GM12878 (cell line): ENCODE data around the gene SHC4. TPM values are rescaled to one million over a fixed set of nuclear protein-coding genes. Genes with fewer than 3 reads are reported as not detected.

Source experiments
- CBX5 ChIP-seq: sonication (generic); IDR thresholded peaks from 2 replicates; pipeline ENCODE4 v1.6.1; 2016; ENCODE audit warnings: low read depth, moderate library complexity, mild to moderate bottlenecking, inconsistent platforms
- CEBPB ChIP-seq, 2 experiments: fragments of 150-350 bp in 1 of 2; IDR thresholded peaks; 2 replicates each; pipeline ENCODE4 v1.6.1; 2012 to 2014; ENCODE audit warnings: low read depth in 2 of 2, low read length in 2 of 2, borderline replicate concordance in 1 of 2, inconsistent platforms in 1 of 2
- HDAC2 ChIP-seq: fragments of 200-600 bp; sonication (generic); IDR thresholded peaks from 2 replicates; pipeline ENCODE4 v1.6.1; 2017
- HDGF ChIP-seq: fragments of 450-650 bp; IDR thresholded peaks from 2 replicates; pipeline ENCODE4 v1.6.1; 2016; ENCODE audit warnings: antibody characterized with exemption
- KLF5 ChIP-seq: fragments of 450-650 bp; IDR thresholded peaks from 2 replicates; pipeline ENCODE4 v1.6.1; 2014; ENCODE audit warnings: mild to moderate bottlenecking; ENCODE audit not compliant: partially characterized antibody
- LARP7 ChIP-seq: fragments of 450-650 bp; IDR thresholded peaks from 2 replicates; pipeline ENCODE4 v1.6.1; 2017; ENCODE audit warnings: mild to moderate bottlenecking
- MAX ChIP-seq: IDR thresholded peaks from 2 replicates; pipeline ENCODE4 v1.6.1; 2012; ENCODE audit warnings: low read depth, low read length, improper control_type of control experiment
- MEF2B ChIP-seq: fragments of 450-650 bp; IDR thresholded peaks from 2 replicates; pipeline ENCODE4 v1.6.1; 2018; ENCODE audit warnings: mild to moderate bottlenecking, moderate library complexity; ENCODE audit not compliant: partially characterized antibody, poor library complexity, severe bottlenecking
- MYB ChIP-seq: fragments of 150-350 bp; IDR thresholded peaks from 2 replicates; pipeline ENCODE4 v1.6.1; 2014; ENCODE audit warnings: mild to moderate bottlenecking, low read depth, low read length, borderline replicate concordance
- NFIC ChIP-seq: IDR thresholded peaks from 2 replicates; pipeline ENCODE4 v1.6.1; 2012; ENCODE audit warnings: low read depth, mild to moderate bottlenecking, inconsistent platforms, low read length, moderate library complexity
- RB1 ChIP-seq: fragments of 450-650 bp; formaldehyde crosslinking; IDR thresholded peaks from 2 replicates; pipeline ENCODE4 v1.6.1; 2017; ENCODE audit warnings: mild to moderate bottlenecking, borderline replicate concordance
- SIX5 ChIP-seq: IDR thresholded peaks from 2 replicates; pipeline ENCODE4 v1.6.1; 2011; ENCODE audit warnings: mild to moderate bottlenecking, low read depth, low read length, moderate library complexity; ENCODE audit not compliant: severe bottlenecking
- SRF ChIP-seq, 2 experiments: IDR thresholded peaks; 2 replicates each; pipeline ENCODE4 v1.6.1; 2011; ENCODE audit warnings: low read depth in 2 of 2, low read length in 2 of 2, mild to moderate bottlenecking in 1 of 2, moderate library complexity in 1 of 2
- USF1 ChIP-seq: IDR thresholded peaks from 2 replicates; pipeline ENCODE4 v1.6.1; 2011; ENCODE audit warnings: borderline replicate concordance, low read depth, mild to moderate bottlenecking, moderate library complexity, mixed read lengths, low read length; ENCODE audit not compliant: insufficient read depth; ENCODE audit errors: extremely low read length
- ZBTB40 ChIP-seq: fragments of 450-650 bp; IDR thresholded peaks from 2 replicates; pipeline ENCODE4 v1.6.1; 2016; ENCODE audit warnings: mild to moderate bottlenecking, moderate library complexity, borderline replicate concordance
- polyA plus RNA-seq, 11 experiments: library from polyadenylated mRNA; depleted of rRNA in 4 of 11; unstranded in 6 of 11; stranded (reverse) in 5 of 11; fragments of >200 nt; fragmentation: Nextera tagmentation in 4 of 11; fragmentation: Illumina TruSeq in 1 of 11; extraction: Ambion mirVana in 4 of 11; extraction: Trizol in 1 of 11; gene quantifications; 1 replicate in 1 of 11; 2 replicates in 10 of 11; pipeline versions ENCODE4 v1.2.1 to v1.2.3, GENCODE V29; 2011 to 2016; ENCODE audit warnings: inconsistent platforms in 2 of 11, missing spikeins in 2 of 11, low read depth in 1 of 11
- total RNA-seq, 4 experiments: library from RNA; depleted of rRNA in 3 of 4; stranded (reverse); fragments of >200 nt in 3 of 4; fragmentation: Illumina TruSeq in 1 of 4; extraction: Trizol in 1 of 4; gene quantifications; 2 replicates each; pipeline versions ENCODE4 v1.2.1 to v1.2.3, GENCODE V29; 2013 to 2021

Gene SHC4
- total and polyA plus RNA-seq, 10 of the 15 experiments (the other 5 are each of a cell fraction or from before 2014, with no cell fraction given) = 0.04 to 0.87 (median 0.14) TPM

- TF ChIP-seq ZBTB40 (no peak), SIX5 (no peak), MAX (0 out of 2 replicates have a peak, but pooled peaks have one; percentile 27), HDAC2 (no peak), KLF5 (peak; percentile 33), LARP7 (peak; percentile 89), MYB (no peak), CEBPB (IDR thresholded peaks at IDR 0.05; ENCODE audit: borderline replicate concordance in 1 of 2, low read depth in 2 of 2, low read length in 2 of 2) (no peak), RB1 (0 out of 2 replicates have a peak, but pooled peaks have one; percentile 58), CBX5 (no peak; the same call in 1 of the 2 replicates), NFIC (no peak), HDGF (no peak), SRF (IDR thresholded peaks at IDR 0.05; ENCODE audit: low read depth in 2 of 2, low read length in 2 of 2) (no peak), MEF2B (no peak), USF1 (no peak)
These were observed 12.0 kb upstream of the SHC4 start (continued) for GRCh38 chr15:48975472-48976419.
